Fibroblast of peridontal ligament (primary cell): ENCODE data around the gene SLC4A9.

Source experiments
- DNase-seq: peaks from one replicate; pipeline ENCODE4 v3.0.0-alpha.2; 2010; ENCODE audit errors: extremely low read depth

The SLC4A9 gene

DNA sequence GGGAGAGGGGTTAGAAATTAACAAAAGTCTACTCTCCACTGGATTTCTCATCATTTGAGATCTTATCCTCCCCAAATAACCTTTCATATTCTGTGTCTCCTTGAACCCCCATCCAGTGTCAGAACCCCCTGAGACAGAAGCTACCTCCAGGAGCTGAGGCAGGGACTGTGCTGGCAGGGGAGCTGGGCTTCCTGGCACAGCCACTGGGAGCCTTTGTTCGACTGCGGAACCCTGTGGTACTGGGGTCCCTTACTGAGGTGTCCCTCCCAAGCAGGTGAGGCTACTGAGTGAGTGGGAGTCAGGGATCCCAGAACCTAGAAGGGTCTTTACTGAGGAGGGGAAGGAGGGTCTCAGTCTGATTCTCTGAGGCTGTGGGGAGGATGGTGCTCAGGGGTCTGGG, 1.9 kb downstream of the SLC4A9 start:
- no peak for DNase-seq

DNA sequence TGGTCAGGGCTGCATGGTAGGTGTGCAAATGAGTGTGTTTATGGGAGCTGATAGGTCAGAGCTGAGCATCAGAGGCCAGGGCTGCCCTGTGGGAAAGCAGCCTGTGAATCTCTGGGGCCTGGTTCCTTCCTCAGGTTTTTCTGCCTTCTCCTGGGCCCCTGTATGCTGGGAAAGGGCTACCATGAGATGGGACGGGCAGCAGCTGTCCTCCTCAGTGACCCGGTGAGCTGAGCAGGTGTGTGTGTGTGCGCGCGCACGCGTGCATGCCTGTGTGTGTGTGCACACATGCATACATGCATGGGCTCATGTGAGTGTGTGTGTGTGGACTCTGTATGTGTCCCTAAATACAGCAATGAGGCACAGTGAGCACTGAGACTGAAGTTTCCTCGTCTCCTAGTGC, 2.3 kb downstream of the SLC4A9 start:
- no peak for DNase-seq

DNA sequence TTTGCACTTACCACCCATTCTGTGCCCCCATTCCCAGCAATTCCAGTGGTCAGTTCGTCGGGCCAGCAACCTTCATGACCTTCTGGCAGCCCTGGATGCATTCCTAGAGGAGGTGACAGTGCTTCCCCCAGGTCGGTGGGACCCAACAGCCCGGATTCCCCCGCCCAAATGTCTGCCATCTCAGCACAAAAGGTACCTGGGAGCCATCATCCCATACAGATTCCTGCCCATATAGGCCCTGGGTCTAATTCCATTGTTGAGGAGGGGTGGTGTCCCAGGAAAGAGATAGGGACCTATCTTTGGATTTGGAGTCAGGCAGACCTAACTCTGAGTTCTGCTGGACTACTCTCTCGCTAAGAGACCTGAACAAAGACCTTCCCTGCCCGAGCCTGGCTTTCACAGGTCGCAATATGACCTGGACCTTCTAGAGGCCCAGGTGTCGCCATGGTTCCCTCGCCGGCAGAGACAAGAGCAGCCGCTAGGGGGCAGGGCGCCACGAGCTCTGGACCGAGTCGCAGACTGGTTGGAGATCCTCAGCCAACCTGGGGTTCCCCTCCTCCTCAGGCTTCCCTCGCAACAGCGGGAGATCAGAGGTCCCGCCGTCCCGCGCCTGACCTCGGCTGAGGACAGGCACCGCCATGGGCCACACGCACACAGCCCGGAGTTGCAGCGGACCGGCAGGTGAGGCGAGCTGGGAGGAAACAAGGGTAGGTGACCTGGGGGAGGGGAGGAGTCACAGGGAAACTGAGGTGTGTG, 3.1 kb downstream of the SLC4A9 start:
- peak; percentile 45 for DNase-seq

GRCh38 chr5:140363631-140364471, 3.9 kb downstream of the SLC4A9 start:
- DNase-seq: no peak

DNA sequence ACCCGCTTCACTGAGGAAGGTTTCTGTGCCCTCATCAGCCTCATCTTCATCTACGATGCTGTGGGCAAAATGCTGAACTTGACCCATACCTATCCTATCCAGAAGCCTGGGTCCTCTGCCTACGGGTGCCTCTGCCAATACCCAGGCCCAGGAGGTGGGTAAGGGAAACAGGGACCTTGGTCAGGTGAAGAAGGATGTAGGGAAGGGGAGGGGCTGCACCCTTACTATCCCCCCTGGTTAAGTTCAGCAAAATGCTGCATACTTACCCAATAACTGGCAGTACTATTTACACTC, 4.4 kb downstream of the SLC4A9 start:
- DNase-seq: no peak

DNA sequence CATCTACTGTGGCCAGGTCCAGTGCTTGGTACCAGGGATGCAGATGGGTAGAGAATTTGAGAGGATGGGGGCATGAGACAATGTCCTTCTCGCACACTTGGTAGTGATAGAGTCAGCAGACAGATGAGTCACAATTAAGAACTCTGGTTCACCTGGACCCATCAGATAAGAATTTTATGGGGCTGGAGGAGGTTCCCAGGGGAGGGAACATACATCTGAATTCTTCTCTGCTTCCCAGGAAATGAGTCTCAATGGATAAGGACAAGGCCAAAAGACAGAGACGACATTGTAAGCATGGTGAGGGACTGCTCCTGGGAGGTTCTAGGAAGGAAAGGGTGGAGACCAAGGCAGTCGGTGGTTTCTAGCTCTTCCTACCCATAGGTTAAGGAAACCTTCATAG, 5.3 kb downstream of the SLC4A9 start:
- no peak for DNase-seq

GRCh38 chr5:140365941-140366340, 5.9 kb downstream of the SLC4A9 start:
- no peak for DNase-seq

DNA sequence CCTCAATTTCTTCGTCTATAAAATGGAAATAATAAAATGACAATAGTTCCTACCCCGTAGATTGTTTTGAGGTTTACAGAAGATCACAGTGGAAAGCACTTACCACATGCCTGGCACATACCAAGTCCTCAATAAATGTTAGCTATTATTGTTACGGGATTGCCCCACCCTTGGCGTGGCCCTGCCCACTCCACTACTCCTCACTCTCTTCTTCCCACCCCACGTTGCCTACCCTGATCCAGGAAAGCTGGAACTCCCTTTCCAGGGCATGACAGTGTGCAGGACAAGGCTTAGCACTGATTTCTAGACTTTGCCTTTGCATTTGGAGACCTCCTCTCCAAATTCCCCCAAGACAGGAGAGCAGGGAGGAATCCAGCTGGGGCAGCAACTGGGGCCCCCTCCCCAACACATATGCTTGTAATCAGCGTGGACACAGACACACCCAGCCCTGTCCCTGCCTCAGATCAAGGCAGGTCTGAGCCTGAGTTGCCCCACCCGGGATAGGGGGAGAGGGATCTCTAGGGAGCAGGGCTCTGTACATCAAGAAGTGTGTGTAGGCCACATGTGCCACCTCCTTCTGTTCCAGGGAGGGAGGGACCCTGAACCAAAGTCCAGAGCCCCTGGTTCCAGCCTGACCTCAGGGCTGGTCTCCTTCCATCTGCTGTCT, 6.7 kb downstream of the SLC4A9 start:
- no peak for DNase-seq

DNA sequence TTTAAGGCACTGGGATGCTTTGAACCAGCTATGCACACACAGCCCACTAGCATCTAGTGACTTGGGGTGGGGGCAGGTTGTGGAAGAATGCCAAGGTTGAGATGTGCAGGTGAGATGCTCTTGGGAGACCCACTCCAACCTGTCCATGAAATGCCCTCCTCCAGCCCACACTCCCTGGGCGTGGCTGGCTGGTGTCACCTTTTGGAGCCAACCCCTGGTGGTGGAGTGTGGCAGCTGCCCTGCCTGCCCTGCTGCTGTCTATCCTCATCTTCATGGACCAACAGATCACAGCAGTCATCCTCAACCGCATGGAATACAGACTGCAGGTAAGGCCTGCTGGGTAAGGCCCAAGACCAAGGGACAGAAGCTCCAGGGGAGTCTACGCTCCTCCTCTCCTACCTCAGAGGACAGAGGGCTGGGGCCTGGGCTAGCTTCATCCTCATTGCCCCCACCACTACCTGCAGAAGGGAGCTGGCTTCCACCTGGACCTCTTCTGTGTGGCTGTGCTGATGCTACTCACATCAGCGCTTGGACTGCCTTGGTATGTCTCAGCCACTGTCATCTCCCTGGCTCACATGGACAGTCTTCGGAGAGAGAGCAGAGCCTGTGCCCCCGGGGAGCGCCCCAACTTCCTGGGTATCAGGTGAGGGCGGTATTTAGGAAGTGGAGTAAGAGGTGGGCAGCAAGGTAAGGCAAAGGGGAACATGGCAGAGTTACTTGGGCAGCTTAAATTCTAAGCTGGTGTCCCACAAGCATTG, 7.4 kb downstream of the SLC4A9 start:
- DNase-seq: no peak

- no peak for DNase-seq
Measured at GRCh38 chr5:140371356-140372151, 11.6 kb downstream of the SLC4A9 start.

DNA sequence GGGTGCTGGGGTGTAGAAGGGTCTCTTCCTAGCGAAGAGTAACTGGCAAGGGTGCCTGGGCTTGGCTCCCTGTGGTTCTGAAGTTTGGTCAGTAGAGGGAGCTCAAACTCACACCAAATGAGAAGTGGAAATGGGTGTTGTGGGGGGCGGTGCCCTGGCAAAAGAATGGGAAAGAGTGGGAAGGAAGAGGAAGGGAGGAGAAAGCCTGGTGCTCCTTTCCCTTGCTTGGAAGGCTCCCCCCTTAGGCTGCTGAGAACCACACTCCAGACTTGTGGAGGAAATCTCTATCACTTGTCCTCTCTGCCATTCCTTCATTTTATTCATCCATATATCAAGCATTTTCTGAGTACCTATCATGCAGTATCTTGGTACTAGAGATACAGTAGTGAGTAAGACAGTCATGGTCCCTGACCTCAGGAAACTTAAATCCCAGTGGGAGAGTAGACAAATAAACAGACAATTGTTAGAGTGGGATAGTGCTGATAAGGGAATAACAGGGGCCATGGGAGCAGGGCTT, 13.0 kb downstream of the SLC4A9 start:
- DNase-seq: peak; percentile 81

- no peak for DNase-seq
Measured at GRCh38 chr5:140381351-140381750, 21.4 kb downstream of the SLC4A9 start.

DNA sequence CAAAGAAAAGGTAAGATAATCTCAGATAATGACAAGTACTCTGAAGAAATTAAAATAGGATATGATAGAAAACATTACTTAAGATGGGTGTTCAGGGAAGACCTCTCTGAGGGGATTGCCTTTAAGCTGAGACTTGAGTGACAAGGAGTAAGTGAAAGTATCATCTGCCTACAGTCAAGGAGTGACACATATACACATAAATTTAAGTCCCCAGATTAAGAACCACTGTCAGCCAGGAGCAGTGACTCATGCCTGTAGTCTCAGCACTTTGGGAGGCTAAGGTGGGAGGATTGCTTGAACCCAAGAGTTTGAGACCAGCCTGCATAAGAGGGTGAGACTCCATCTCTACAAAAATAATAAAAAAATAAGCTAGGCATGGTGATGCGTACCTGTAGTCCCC, 22.0 kb downstream of the SLC4A9 start:
- no peak for DNase-seq

GRCh38 chr5:140382866-140383265, 22.9 kb downstream of the SLC4A9 start:
- DNase-seq: no peak

GRCh38 chr5:140383300-140383699, 23.3 kb downstream of the SLC4A9 start:
- DNase-seq: no peak

DNA sequence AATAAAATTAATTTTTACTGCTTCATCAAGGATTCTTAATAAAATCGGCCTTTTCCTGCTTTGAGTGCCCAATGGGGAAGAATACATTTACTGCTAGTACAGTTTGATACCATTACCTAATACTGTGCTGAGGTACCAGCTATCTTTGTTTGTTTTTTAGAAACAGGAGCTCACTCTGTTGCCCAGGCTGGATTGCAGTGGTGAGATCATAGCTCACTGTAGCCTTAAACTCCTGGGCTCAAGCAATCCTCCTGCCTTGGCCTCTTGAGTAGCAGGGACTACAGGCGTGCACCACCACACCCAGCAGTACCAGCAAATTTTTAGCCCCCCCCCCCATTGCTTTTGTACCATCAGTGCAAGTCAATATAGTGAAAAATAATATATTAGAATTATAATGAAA, 28.1 kb downstream of the SLC4A9 start:
- DNase-seq: no peak

GRCh38 chr5:140391312-140391711, 31.3 kb downstream of the SLC4A9 start:
- DNase-seq: peak; percentile 76

DNA sequence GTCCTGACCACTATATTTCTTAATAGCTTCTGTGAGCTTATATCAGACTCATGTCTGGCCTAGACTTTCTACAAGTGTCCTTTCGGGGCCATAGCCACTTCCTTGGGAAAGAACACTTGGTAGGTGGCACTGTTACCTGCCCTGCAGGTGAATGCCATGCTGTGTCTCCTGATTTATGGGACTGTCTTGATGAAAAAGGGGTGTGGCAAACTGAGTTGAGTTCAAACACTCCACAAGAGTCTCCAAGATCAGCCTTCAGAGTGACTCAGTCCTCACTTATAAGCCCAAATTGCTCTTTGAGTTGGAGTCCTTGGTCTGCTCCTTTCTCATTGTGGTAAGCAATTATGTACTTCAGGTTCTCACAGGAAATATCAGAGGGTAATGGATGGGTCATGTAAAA, 31.7 kb downstream of the SLC4A9 start:
- no peak for DNase-seq

DNA sequence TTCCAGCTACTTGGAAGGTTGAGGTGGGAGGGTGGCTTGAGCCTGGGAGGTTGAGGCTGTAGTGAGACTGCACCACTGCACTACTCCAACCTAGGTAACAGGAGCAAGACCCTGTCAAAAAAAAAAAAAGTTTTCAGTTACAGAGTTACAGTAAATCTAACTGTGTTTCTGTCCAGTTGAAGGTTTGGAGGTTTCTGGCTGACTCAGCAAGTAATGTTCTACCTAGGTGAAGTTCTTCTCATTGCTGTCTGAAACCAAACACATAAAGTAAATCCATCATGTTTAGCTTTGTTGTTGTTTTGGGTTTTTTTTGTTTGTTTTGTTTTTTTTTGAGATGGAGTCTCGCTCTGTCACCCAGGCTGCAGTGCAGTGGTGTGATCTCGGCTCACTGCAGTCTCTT, 33.7 kb downstream of the SLC4A9 start:
- DNase-seq: no peak

DNA sequence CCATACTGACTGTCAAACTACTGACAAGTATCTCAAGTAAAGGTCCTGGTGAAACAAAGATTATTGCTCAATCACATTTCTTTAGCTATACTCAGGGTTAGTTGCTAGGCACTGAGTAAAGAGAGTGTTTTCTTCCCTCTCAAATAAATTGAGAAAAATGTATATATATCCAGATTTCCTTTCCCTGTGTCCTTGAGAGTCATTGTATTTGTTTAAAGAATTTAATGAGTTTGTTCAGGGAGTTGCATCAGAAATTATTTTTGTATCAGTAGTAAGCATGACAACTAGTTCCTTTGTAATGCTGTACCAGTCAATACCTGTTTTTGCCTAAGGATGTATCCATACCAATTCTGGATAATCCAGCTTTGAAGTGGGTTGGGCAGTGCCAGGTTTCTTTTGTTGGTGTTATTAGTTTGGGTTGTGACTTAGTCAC, 38.4 kb downstream of the SLC4A9 start:
- DNase-seq: peak; percentile 30
